ENCODE results near the gene HDAC1. TPM values are rescaled to one million over a fixed set of nuclear protein-coding genes. Genes with fewer than 3 reads are reported as not detected.
A peak's percentile ranks its signal among the peaks of the same experiment; 100 is the strongest.

The HDAC1 gene
- total and polyA plus RNA-seq, 2 of the 13 experiments (the other 11 are each of a cell fraction or from before 2014, with no cell fraction given): 93.5 to 189 TPM

GRCh38 chr1:32350785-32351398 is 59.0 kb downstream of the HDAC1 start (continued):
- TF ChIP-seq ZXDC (CRISPR knock-in tag; IDR thresholded peaks at IDR 0.05) (no peak), TOPORS (CRISPR knock-in tag; IDR thresholded peaks at IDR 0.05) (peak; percentile 25; the same call in 1 of the 2 replicates), MAZ (IDR thresholded peaks at IDR 0.05; ENCODE audit: borderline replicate concordance, low read depth, low read length) (peak; percentile 24; the same call in 1 of the 2 replicates), MAZ (CRISPR knock-in tag; IDR thresholded peaks at IDR 0.05; ENCODE audit: low read depth) (no peak), ZFX (CRISPR knock-in tag; IDR thresholded peaks at IDR 0.05; ENCODE audit: low read depth) (peak; percentile 84), TEAD3 (CRISPR knock-in tag; optimal IDR thresholded peaks at IDR 0.05; ENCODE audit: borderline replicate concordance) (peak; percentile 16), ZNF256 (CRISPR knock-in tag; conservative IDR thresholded peaks at IDR 0.05) (peak; percentile 78; the same call in 1 of the 2 replicates), AHDC1 (CRISPR knock-in tag; IDR thresholded peaks at IDR 0.05; ENCODE audit: borderline replicate concordance) (peak; percentile 37; the same call in 1 of the 2 replicates), PRMT3 (CRISPR knock-in tag; IDR thresholded peaks at IDR 0.05; ENCODE audit: borderline replicate concordance, low read depth) (peak; percentile 24; the same call in 1 of the 2 replicates), KDM1A (CRISPR knock-in tag; IDR thresholded peaks at IDR 0.05) (peak; percentile 48; the same call in 1 of the 2 replicates), KLF9 (CRISPR knock-in tag; IDR thresholded peaks at IDR 0.05; ENCODE audit: low read depth) (peak; percentile 81; the same call in 1 of the 2 replicates), ZNF431 (CRISPR knock-in tag; IDR thresholded peaks at IDR 0.05; ENCODE audit: borderline replicate concordance, low read depth) (0 out of 2 replicates have a peak, but pooled peaks have one; percentile 9), ZNF660 (CRISPR knock-in tag; IDR thresholded peaks at IDR 0.05; ENCODE audit: borderline replicate concordance, low read depth) (0 out of 2 replicates have a peak, but pooled peaks have one; percentile 75), EEA1 (CRISPR knock-in tag; IDR thresholded peaks at IDR 0.05; ENCODE audit: borderline replicate concordance) (peak; percentile 72; the same call in 1 of the 2 replicates), THAP8 (CRISPR knock-in tag; IDR thresholded peaks at IDR 0.05; ENCODE audit: borderline replicate concordance) (0 out of 2 replicates have a peak, but pooled peaks have one; percentile 42)
- TF ChIP-seq, protein P1, sequence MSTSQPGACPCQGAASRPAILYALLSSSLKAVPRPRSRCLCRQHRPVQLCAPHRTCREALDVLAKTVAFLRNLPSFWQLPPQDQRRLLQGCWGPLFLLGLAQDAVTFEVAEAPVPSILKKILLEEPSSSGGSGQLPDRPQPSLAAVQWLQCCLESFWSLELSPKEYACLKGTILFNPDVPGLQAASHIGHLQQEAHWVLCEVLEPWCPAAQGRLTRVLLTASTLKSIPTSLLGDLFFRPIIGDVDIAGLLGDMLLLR (CRISPR knock-in tag; IDR thresholded peaks at IDR 0.05): peak; percentile 26; the same call in 1 of the 2 replicates
- TF ChIP-seq, protein P2, sequence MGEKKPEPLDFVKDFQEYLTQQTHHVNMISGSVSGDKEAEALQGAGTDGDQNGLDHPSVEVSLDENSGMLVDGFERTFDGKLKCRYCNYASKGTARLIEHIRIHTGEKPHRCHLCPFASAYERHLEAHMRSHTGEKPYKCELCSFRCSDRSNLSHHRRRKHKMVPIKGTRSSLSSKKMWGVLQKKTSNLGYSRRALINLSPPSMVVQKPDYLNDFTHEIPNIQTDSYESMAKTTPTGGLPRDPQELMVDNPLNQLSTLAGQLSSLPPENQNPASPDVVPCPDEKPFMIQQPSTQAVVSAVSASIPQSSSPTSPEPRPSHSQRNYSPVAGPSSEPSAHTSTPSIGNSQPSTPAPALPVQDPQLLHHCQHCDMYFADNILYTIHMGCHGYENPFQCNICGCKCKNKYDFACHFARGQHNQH (CRISPR knock-in tag; IDR thresholded peaks at IDR 0.05): peak; percentile 53

All from HepG2 (cell line).